ENCODE results near the gene CCSAP. TPM values are rescaled to one million over a fixed set of nuclear protein-coding genes. Genes with fewer than 3 reads are reported as not detected.

The CCSAP gene
- total RNA-seq, 1 experiment from 2014 or later = 9.5 TPM

GRCh38 chr1:229364207-229365065 lies 21.6 kb upstream of the CCSAP start:
- Histone ChIP-seq H3K27me3 (ENCODE audit: low read length) (peaks cover 39% of the 10 kb centered on the region), H3K9me3 (ENCODE audit: low read length) (no peaks in the 10 kb centered on the region), H3K4me2 (ENCODE audit: low read length) (no peak overlapping the region), H3K27ac (ENCODE audit: low read length) (no peak overlapping the region), H3K4me3 (ENCODE audit: low read length) (no peak overlapping the region), H3K4me1 (ENCODE audit: insufficient read depth, low read length) (no peaks in the 10 kb centered on the region), H3K36me3 (ENCODE audit: low read depth, low read length) (no peaks in the 10 kb centered on the region), H2AFZ (ENCODE audit: low read length) (no peak overlapping the region), H4K20me1 (ENCODE audit: low read length) (no peaks in the 10 kb centered on the region), H3F3A (ENCODE audit: low read length, unreplicated experiment) (no peaks in the 10 kb centered on the region), H3K79me2 (ENCODE audit: low read length) (no peaks in the 10 kb centered on the region), H3K9ac (ENCODE audit: low read length) (no peak overlapping the region), H3K9me2 (replicated peaks; ENCODE audit: low read length) (no peaks in the 10 kb centered on the region)
- DNase-seq (no peak), ATAC-seq (no peak)
- TF ChIP-seq EZH2phosphoT487 (IDR thresholded peaks at IDR 0.05; ENCODE audit: borderline replicate concordance, low read length) (no peak), EZH2 (IDR thresholded peaks at IDR 0.05; ENCODE audit: low read length, unreplicated experiment) (no peak), CTCF (conservative IDR thresholded peaks at IDR 0.05; ENCODE audit: low read depth, low read length) (no peak)
- ChIA-PET CTCF (no interaction called here), POLR2A (ENCODE audit: unreplicated experiment) (no interaction called here)
- intact Hi-C loops (cut with micrococcal nuclease) = no loop called here
- BruUV-seq (replicated peaks) = no TSS peak

- no TSS peak for BruUV-seq (replicated peaks)
- no peaks in the 10 kb centered on the region for H3K36me3 ChIP-seq (ENCODE audit: low read depth, low read length)
- intact Hi-C loops (cut with micrococcal nuclease) = no loop called here
- POLR2A ChIA-PET (ENCODE audit: unreplicated experiment) = no interaction called here
- no peaks in the 10 kb centered on the region for H3K9me2 ChIP-seq (replicated peaks; ENCODE audit: low read length)
- CTCF ChIA-PET = no interaction called here
- no peak for DNase-seq
- ATAC-seq = no peak
- H3K79me2 ChIP-seq (ENCODE audit: low read length) = no peaks in the 10 kb centered on the region
- H3K4me2 ChIP-seq (ENCODE audit: low read length) = no peak overlapping the region
- no peaks in the 10 kb centered on the region for H3K9me3 ChIP-seq (ENCODE audit: low read length)
- H3K4me1 ChIP-seq (ENCODE audit: insufficient read depth, low read length) = no peaks in the 10 kb centered on the region
- H3F3A ChIP-seq (ENCODE audit: low read length, unreplicated experiment) = no peaks in the 10 kb centered on the region
- no peak overlapping the region for H3K9ac ChIP-seq (ENCODE audit: low read length)
- H3K4me3 ChIP-seq (ENCODE audit: low read length) = no peak overlapping the region
- no peak overlapping the region for H3K27ac ChIP-seq (ENCODE audit: low read length)
- no peak for TF ChIP-seq EZH2 (IDR thresholded peaks at IDR 0.05; ENCODE audit: low read length, unreplicated experiment)
- TF ChIP-seq EZH2phosphoT487 (IDR thresholded peaks at IDR 0.05; ENCODE audit: borderline replicate concordance, low read length) = no peak
- TF ChIP-seq CTCF (conservative IDR thresholded peaks at IDR 0.05; ENCODE audit: low read depth, low read length) = no peak
- peaks cover 46% of the 10 kb centered on the region for H3K27me3 ChIP-seq (ENCODE audit: low read length)
- no peak overlapping the region for H2AFZ ChIP-seq (ENCODE audit: low read length)
- H4K20me1 ChIP-seq (ENCODE audit: low read length) = no peaks in the 10 kb centered on the region
These were observed 20.9 kb upstream of the CCSAP start for GRCh38 chr1:229363723-229364122.

- H3K27me3 ChIP-seq (ENCODE audit: low read length) = peaks cover 59% of the 10 kb centered on the region
- TF ChIP-seq CTCF (conservative IDR thresholded peaks at IDR 0.05; ENCODE audit: low read depth, low read length) = no peak
- no peak for TF ChIP-seq EZH2 (IDR thresholded peaks at IDR 0.05; ENCODE audit: low read length, unreplicated experiment)
- no peak for TF ChIP-seq EZH2phosphoT487 (IDR thresholded peaks at IDR 0.05; ENCODE audit: borderline replicate concordance, low read length)
- H3K79me2 ChIP-seq (ENCODE audit: low read length) = no peaks in the 10 kb centered on the region
- H2AFZ ChIP-seq (ENCODE audit: low read length) = no peak overlapping the region
- POLR2A ChIA-PET (ENCODE audit: unreplicated experiment) = no interaction called here
- CTCF ChIA-PET = no interaction called here
- no peak overlapping the region for H3K9ac ChIP-seq (ENCODE audit: low read length)
- 0 out of 2 replicates have a peak, but pooled peaks cover 3% of the 10 kb centered on the region for H3K9me3 ChIP-seq (ENCODE audit: low read length)
- BruUV-seq (replicated peaks) = no TSS peak
- intact Hi-C loops (cut with micrococcal nuclease) = no loop called here
- no peak overlapping the region for H3K27ac ChIP-seq (ENCODE audit: low read length)
- H4K20me1 ChIP-seq (ENCODE audit: low read length) = no peaks in the 10 kb centered on the region
- no peaks in the 10 kb centered on the region for H3K4me1 ChIP-seq (ENCODE audit: insufficient read depth, low read length)
- H3F3A ChIP-seq (ENCODE audit: low read length, unreplicated experiment) = no peaks in the 10 kb centered on the region
- DNase-seq = no peak
- ATAC-seq = no peak
- no peaks in the 10 kb centered on the region for H3K9me2 ChIP-seq (replicated peaks; ENCODE audit: low read length)
- H3K36me3 ChIP-seq (ENCODE audit: low read depth, low read length) = no peaks in the 10 kb centered on the region; the same call in 1 of the 2 replicates
- no peak overlapping the region for H3K4me2 ChIP-seq (ENCODE audit: low read length)
- no peak overlapping the region for H3K4me3 ChIP-seq (ENCODE audit: low read length)
These were observed 17.6 kb upstream of the CCSAP start for GRCh38 chr1:229360420-229360819.
